Measurements from ENCODE around the gene AGFG2. TPM values are rescaled to one million over a fixed set of nuclear protein-coding genes. Genes with fewer than 3 reads are reported as not detected.
A peak's percentile ranks its signal among the peaks of the same experiment; 100 is the strongest.

Gene AGFG2
- total RNA-seq, 2 donors from 2014 or later = 33.0 to 94.9 TPM

DNA sequence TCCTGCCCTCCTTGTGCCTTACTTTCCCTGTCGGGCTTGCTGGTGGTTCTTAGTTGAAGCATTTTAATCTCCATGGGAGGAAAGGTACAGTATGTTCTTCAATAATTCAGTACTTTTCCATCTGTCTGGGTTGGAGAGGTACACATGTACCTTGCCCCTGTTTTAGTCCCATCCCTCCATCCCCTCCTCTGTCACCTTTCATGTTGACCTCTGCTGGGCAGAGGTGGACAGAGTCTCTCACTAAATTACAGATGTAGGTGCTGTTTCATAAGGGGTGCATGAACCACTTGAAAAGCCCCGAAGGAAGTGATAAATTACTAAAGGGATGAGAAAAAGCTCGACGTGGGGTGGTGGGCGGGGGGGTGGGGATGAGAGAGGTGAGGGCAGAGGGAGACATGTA, 5.4 kb downstream of the AGFG2 start:
- Histone ChIP-seq H3K4me1 (replicated peaks) (peaks cover 47% of the 10 kb centered on the region), H3K9me3 (no peaks in the 10 kb centered on the region), H3K27ac (peak overlapping the region; percentile 93 to 94), H3K27me3 (replicated peaks; ENCODE audit: insufficient read depth) (no peaks in the 10 kb centered on the region), H3K36me3 (no peaks in the 10 kb centered on the region), H3K4me3 (no peak overlapping the region)
- no peak for DNase-seq (ENCODE audit: low spot score)
- intact Hi-C loops (cut with DNase I) = no loop called here
- TF ChIP-seq POLR2AphosphoS5 (IDR thresholded peaks at IDR 0.05) = no peak
- no peak for TF ChIP-seq POLR2A (IDR thresholded peaks at IDR 0.05)
- TF ChIP-seq CTCF (IDR thresholded peaks at IDR 0.05) = no peak
- 29% methylated on average over 5 of the region's 5 CpGs for WGBS

- intact Hi-C loops (cut with DNase I) = no loop called here
- WGBS = 3% methylated on average over 1 of the region's 1 CpG
- peak overlapping the region; percentile 93 to 94 for H3K27ac ChIP-seq
- H3K4me3 ChIP-seq = peak overlapping the region in 1 of 2 donors; percentile 3
- peak; percentile 73 for DNase-seq (ENCODE audit: low spot score)
- H3K27me3 ChIP-seq (replicated peaks; ENCODE audit: insufficient read depth) = no peaks in the 10 kb centered on the region
- no peaks in the 10 kb centered on the region for H3K9me3 ChIP-seq
- H3K4me1 ChIP-seq (replicated peaks) = peaks cover 47% of the 10 kb centered on the region
- TF ChIP-seq POLR2A (IDR thresholded peaks at IDR 0.05) (no peak), POLR2AphosphoS5 (IDR thresholded peaks at IDR 0.05) (peak; percentile 92)
- H3K36me3 ChIP-seq = no peaks in the 10 kb centered on the region
Measured at GRCh38 chr7:100544967-100545359, 6.0 kb downstream of the AGFG2 start.

- no peaks in the 10 kb centered on the region for H3K27me3 ChIP-seq (replicated peaks; ENCODE audit: insufficient read depth)
- TF ChIP-seq CTCF (IDR thresholded peaks at IDR 0.05) (peak in 1 of 4 experiments; percentile 13), POLR2A (IDR thresholded peaks at IDR 0.05) (no peak), POLR2AphosphoS5 (IDR thresholded peaks at IDR 0.05) (peak; percentile 20)
- H3K4me1 ChIP-seq (replicated peaks) = peaks cover 44% of the 10 kb centered on the region
- no peaks in the 10 kb centered on the region for H3K9me3 ChIP-seq
- peak; percentile 35 for DNase-seq (ENCODE audit: low spot score)
- H3K27ac ChIP-seq = peak overlapping the region; percentile 93 to 94
- intact Hi-C loops (cut with DNase I) = no loop called here
- H3K4me3 ChIP-seq = peak overlapping the region in 1 of 2 donors; percentile 3
- H3K36me3 ChIP-seq = no peaks in the 10 kb centered on the region
- 7% methylated on average over 3 of the region's 3 CpGs for WGBS
Measured at GRCh38 chr7:100545360-100546128, 6.5 kb downstream of the AGFG2 start.

GRCh38 chr7:100546129-100546925, 7.3 kb downstream of the AGFG2 start:
- peaks cover 44% of the 10 kb centered on the region for H3K4me1 ChIP-seq (replicated peaks)
- H3K9me3 ChIP-seq = no peaks in the 10 kb centered on the region
- H3K27ac ChIP-seq = peak overlapping the region; percentile 93 to 94
- intact Hi-C loops (cut with DNase I) = no loop called here
- DNase-seq (ENCODE audit: low spot score) = no peak
- no peaks in the 10 kb centered on the region for H3K27me3 ChIP-seq (replicated peaks; ENCODE audit: insufficient read depth)
- no peak for TF ChIP-seq CTCF (IDR thresholded peaks at IDR 0.05)
- no peak for TF ChIP-seq POLR2AphosphoS5 (IDR thresholded peaks at IDR 0.05)
- no peak for TF ChIP-seq POLR2A (IDR thresholded peaks at IDR 0.05)
- 34% methylated on average over 10 of the region's 10 CpGs for WGBS
- H3K36me3 ChIP-seq = no peaks in the 10 kb centered on the region
- H3K4me3 ChIP-seq = no peak overlapping the region

GRCh38 chr7:100546926-100547800, 8.2 kb downstream of the AGFG2 start:
- Histone ChIP-seq H3K9me3 (no peaks in the 10 kb centered on the region), H3K36me3 (no peaks in the 10 kb centered on the region), H3K4me1 (replicated peaks) (peaks cover 44% of the 10 kb centered on the region), H3K27ac (peak overlapping the region; percentile 93 to 94), H3K4me3 (no peak overlapping the region), H3K27me3 (replicated peaks; ENCODE audit: insufficient read depth) (no peaks in the 10 kb centered on the region)
- DNase-seq (ENCODE audit: low spot score) = no peak
- intact Hi-C loops (cut with DNase I) = no loop called here
- TF ChIP-seq POLR2AphosphoS5 (IDR thresholded peaks at IDR 0.05) (no peak), CTCF (IDR thresholded peaks at IDR 0.05) (no peak), POLR2A (IDR thresholded peaks at IDR 0.05) (no peak)
- WGBS = 30% methylated on average over 9 of the region's 9 CpGs

Measured in prostate gland (tissue), 2 donors.